Psoas muscle (tissue), 8 donors: ENCODE measurements around the gene CLIP4. TPM values are rescaled to one million over a fixed set of nuclear protein-coding genes. Genes with fewer than 3 reads are reported as not detected.

Experiments used
- ATAC-seq, 4 donors: fragments of 200-7000 bp; cut with Tn5 transposase; one replicate each; pipeline ENCODE4 v1.9.1; 2020; ENCODE audit warnings: moderate library complexity in 3 of 4, mild to moderate bottlenecking in 2 of 4
- DNase-seq, 2 donors: peaks; one replicate each; pipeline ENCODE4 v3.0.0-alpha.2; 2020
- H3K27ac ChIP-seq: fragments of 200-600 bp; one replicate; pipeline ENCODE4 v1.8.0; 2022
- H3K27me3 ChIP-seq, 3 donors: fragments of 200-600 bp in 1 of 3; one replicate each; pipeline versions ENCODE4 v1.6.1 to v1.8.0; 2013 to 2022; ENCODE audit warnings: low read length in 2 of 3, mild to moderate bottlenecking in 2 of 3, moderate library complexity in 1 of 3; ENCODE audit not compliant: insufficient read depth in 3 of 3
- H3K36me3 ChIP-seq, 2 donors: fragments of 200-600 bp in 1 of 2; one replicate each; pipeline versions ENCODE4 v1.6.1 to v1.8.0; 2013 to 2022; ENCODE audit warnings: low read depth in 1 of 2, mild to moderate bottlenecking in 1 of 2, moderate library complexity in 1 of 2; ENCODE audit not compliant: insufficient read depth in 1 of 2
- H3K4me1 ChIP-seq: fragments of 200-600 bp; one replicate; pipeline ENCODE4 v1.8.0; 2022
- H3K4me3 ChIP-seq: fragments of 200-600 bp; one replicate; pipeline ENCODE4 v1.8.0; 2022; ENCODE audit warnings: mild to moderate bottlenecking
- H3K9me3 ChIP-seq: fragments of 200-600 bp; one replicate; pipeline ENCODE4 v1.8.0; 2022
- WGBS, 3 donors: extraction: QIAGEN DNeasy Blood & Tissue Kit; methylation state at CpG; one replicate each; pipeline versions ENCODE4 v1.1.6 to v1.1.7; 2013; 5-methylcytosine and 5-hydroxymethylcytosine counted together
- intact Hi-C, 2 donors: fragments of 100-400 bp; cut with DNase I; formaldehyde crosslinking; loops; one replicate each; pipeline versions ENCODE4 v1.11.0 to v1.14.2; 2022
- polyA plus RNA-seq, 3 donors: library from polyadenylated mRNA; stranded (reverse); fragments of 200-250 nt; gene quantifications; one replicate each; pipeline ENCODE4 v1.2.3, GENCODE V29; 2013
- total RNA-seq, 4 donors: library from RNA; stranded (reverse); fragmentation: NEBNext Ultra II Directional in 2 of 4; extraction: Animal tissue kit (Norgen Biotek cat#: 25700) in 2 of 4; gene quantifications; one replicate each; pipeline versions ENCODE4 v1.2.1 to v1.2.4, GENCODE V29; 2021 to 2023
- TF ChIP-seq, protein P1 (sequence below): fragments of 200-600 bp; IDR thresholded peaks from one replicate; pipeline ENCODE4 v1.8.0; 2022; ENCODE audit warnings: antibody characterized with exemption
- donor health status: healthy with polysubstance abuse.
- donor health status: DM: no; HTN: no; CAD: no; lungs with moderate emphysema.
- donor health status: Bipolar disorder and iron deficiency.
- donor health status: healthy.
- donor health status: DM: yes; HTN: yes; CAD: no.
- donor health status: DM: no; HTN: no; CAD: no.
- donor health status: DM: no; HTN: no; CAD: no.
- donor health status: DM: yes; HTN: yes; CAD: no.

CLIP4 gene
- total and polyA plus RNA-seq, 7 donors = 26.7 to 111 (median 68.2) TPM

DNA sequence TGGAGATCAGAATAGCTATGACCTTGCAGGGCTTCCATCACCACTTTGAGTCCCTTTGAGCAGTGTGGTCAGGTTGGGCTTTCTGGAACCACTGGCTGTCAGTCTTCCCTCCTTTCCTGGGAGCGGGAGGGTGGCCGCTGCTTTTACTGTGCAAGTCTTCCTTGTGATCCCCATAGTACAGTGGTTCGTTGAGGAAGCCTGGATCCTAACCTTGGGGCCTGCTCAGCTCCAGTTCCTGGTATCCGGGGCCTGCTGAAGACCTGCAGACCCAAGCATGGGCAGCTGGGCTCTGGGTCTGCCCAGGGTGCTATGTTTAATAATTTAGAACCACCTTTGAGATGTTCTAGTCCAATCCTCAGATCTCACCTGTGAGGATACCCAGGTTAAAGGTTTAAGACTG is 104.2 kb downstream of the CLIP4 start:
- H3K36me3 ChIP-seq = no peaks in the 10 kb centered on the region
- intact Hi-C loops = no loop called here
- DNase-seq = no peak
- no peaks in the 10 kb centered on the region for H3K4me1 ChIP-seq
- no peak overlapping the region for H3K4me3 ChIP-seq
- no peaks in the 10 kb centered on the region for H3K27me3 ChIP-seq
- H3K27ac ChIP-seq = no peak overlapping the region
- 82 to 95% (median 90%) methylated on average over 4 of the region's 4 CpGs for WGBS, 3 donors
- no peaks in the 10 kb centered on the region for H3K9me3 ChIP-seq
- ATAC-seq = no peak
- TF ChIP-seq, protein P1, sequence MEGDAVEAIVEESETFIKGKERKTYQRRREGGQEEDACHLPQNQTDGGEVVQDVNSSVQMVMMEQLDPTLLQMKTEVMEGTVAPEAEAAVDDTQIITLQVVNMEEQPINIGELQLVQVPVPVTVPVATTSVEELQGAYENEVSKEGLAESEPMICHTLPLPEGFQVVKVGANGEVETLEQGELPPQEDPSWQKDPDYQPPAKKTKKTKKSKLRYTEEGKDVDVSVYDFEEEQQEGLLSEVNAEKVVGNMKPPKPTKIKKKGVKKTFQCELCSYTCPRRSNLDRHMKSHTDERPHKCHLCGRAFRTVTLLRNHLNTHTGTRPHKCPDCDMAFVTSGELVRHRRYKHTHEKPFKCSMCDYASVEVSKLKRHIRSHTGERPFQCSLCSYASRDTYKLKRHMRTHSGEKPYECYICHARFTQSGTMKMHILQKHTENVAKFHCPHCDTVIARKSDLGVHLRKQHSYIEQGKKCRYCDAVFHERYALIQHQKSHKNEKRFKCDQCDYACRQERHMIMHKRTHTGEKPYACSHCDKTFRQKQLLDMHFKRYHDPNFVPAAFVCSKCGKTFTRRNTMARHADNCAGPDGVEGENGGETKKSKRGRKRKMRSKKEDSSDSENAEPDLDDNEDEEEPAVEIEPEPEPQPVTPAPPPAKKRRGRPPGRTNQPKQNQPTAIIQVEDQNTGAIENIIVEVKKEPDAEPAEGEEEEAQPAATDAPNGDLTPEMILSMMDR = no peak

DNA sequence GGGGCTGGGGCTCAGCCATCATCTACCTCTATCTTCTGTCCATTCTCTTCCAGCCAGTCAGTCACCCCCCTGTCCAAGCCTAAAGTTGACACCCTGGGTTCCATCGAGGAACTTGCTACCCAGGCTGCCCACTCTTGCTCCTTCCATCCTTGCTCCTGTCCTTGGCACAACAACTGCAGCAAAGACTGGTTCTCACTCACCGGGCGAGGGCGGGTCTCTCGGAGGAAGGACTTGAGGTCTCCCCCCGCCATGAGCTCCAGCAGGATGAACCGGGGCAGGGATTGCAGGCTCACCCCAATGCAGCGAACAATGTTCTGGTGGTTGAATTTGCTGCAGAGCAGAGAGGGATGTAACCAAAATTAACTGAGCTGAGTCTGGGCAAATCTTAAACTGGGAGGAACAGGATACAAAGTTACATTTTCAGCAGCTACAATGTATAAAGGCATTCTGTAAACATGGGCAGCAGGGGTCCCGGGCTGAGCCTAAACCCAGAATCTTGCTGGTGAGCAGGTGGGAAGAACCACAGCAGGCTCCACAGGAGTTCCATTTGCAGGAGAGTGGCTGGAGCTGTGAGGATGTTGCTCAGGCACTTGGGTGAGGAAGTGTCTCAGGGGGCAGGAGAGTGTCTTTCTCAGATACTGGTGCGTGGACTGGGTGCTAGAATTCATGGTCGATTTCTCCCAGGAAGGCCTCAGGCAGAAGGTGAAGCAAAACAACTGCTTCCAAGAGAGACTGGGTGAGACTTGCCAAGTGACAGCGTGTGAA is 105.5 kb downstream of the CLIP4 start:
- Histone ChIP-seq H3K4me1 (no peaks in the 10 kb centered on the region), H3K36me3 (no peaks in the 10 kb centered on the region), H3K4me3 (no peak overlapping the region), H3K9me3 (no peaks in the 10 kb centered on the region), H3K27me3 (peaks cover 0 to 4% (median 0%) of the 10 kb centered on the region in 3 donors), H3K27ac (no peak overlapping the region)
- WGBS, 3 donors = 85 to 90% (median 86%) methylated on average over 12 of the region's 12 CpGs
- ATAC-seq (no peak), DNase-seq (peak in 1 of 2 donors; percentile 1)
- TF ChIP-seq, protein P1 = no peak
- intact Hi-C loops = no loop called here

DNA sequence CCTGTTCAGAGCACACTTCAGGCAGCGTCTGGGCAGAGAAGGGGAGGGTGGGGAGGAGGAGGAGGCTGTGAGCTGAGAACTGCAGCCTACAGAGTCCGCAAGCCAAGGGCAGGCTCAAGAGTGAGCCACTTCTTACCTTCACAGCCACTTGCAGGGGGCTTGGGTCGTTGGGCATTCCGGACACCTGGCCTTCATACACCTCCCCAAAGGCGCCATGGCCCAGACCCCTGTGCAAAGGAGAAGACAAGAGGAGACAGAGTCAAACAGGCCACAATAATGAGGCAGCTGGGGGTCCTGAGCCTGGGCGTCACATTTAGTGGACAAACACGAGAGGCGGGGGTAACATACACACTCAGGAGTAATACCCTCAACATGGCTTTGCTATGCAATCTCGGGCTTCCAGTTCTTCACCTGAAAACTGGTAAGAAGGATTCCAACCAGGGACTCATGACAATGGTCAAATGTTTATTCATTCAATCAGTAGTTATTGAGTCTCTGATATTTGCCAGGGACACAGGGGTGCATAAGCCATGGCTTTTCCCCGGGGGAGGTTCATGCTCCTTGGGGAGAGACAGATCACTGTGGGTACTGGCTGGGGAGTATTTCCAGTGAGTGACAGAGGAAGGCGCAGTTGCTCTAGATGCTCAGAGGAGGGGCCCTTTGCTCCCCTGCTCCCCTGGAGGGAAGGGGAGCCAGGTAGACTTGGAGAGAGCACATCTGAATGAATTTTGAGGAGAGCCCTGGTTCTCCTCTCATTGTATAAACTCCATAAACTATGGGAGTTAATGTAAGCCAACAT is 107.4 kb downstream of the CLIP4 start:
- WGBS, 3 donors = 80 to 89% (median 88%) methylated on average over 11 of the region's 11 CpGs
- TF ChIP-seq, protein P1 = no peak
- no peak overlapping the region for H3K4me3 ChIP-seq
- DNase-seq = peak in 1 of 2 donors; percentile 31
- no peaks in the 10 kb centered on the region for H3K9me3 ChIP-seq
- H3K27ac ChIP-seq = no peak overlapping the region
- H3K4me1 ChIP-seq = no peaks in the 10 kb centered on the region
- H3K36me3 ChIP-seq = no peaks in the 10 kb centered on the region
- ATAC-seq = no peak
- peaks cover 0 to 11% (median 0%) of the 10 kb centered on the region in 3 donors for H3K27me3 ChIP-seq
- intact Hi-C loops = no loop called here

DNA sequence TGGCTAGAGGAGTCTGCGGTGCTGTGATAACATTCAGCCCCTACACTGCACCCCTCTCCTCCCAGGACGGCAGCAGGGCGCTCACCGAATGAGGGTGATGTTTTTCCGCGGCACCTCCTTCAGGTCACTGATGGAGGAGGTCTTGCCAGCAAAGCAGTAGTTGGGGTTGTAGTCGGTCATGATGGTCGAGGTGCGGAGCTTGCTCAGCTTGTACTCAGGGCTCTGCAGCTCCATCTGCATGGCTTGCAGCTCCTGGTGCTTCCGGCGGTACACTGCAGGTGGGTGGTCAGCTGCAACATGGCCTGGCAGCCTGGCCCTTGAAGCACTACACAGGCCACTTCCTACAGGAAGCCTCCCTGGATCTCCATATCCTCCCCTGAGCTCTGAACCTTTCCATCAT is 108.0 kb downstream of the CLIP4 start:
- WGBS, 3 donors = 81 to 92% (median 87%) methylated on average over 10 to 11 of the region's 11 CpGs
- peaks cover 0 to 11% (median 0%) of the 10 kb centered on the region in 3 donors for H3K27me3 ChIP-seq
- H3K4me3 ChIP-seq = no peak overlapping the region
- intact Hi-C loops = no loop called here
- H3K9me3 ChIP-seq = no peaks in the 10 kb centered on the region
- no peak overlapping the region for H3K27ac ChIP-seq
- TF ChIP-seq, protein P1 = no peak
- H3K4me1 ChIP-seq = no peaks in the 10 kb centered on the region
- peak in 1 of 2 donors; percentile 30 for DNase-seq
- ATAC-seq = no peak
- no peaks in the 10 kb centered on the region for H3K36me3 ChIP-seq
